DOHH2 (cell line): Measurements from ENCODE around the gene FTCD.

Experiments used
- EZH2phosphoT487 ChIP-seq: fragments of 200-600 bp; sonication (generic); IDR thresholded peaks from 2 replicates; pipeline ENCODE4 v1.6.1; 2017; ENCODE audit warnings: borderline replicate concordance, mild to moderate bottlenecking, antibody characterized with exemption, low read length, moderate library complexity, mixed read lengths
- TF ChIP-seq, protein P1 (sequence below): fragments of 200-600 bp; sonication (generic); IDR thresholded peaks from one replicate; pipeline ENCODE4 v1.5.1; 2014; ENCODE audit warnings: antibody characterized with exemption, mild to moderate bottlenecking, low read depth, low read length; ENCODE audit not compliant: poor library complexity, severe bottlenecking

DNA sequence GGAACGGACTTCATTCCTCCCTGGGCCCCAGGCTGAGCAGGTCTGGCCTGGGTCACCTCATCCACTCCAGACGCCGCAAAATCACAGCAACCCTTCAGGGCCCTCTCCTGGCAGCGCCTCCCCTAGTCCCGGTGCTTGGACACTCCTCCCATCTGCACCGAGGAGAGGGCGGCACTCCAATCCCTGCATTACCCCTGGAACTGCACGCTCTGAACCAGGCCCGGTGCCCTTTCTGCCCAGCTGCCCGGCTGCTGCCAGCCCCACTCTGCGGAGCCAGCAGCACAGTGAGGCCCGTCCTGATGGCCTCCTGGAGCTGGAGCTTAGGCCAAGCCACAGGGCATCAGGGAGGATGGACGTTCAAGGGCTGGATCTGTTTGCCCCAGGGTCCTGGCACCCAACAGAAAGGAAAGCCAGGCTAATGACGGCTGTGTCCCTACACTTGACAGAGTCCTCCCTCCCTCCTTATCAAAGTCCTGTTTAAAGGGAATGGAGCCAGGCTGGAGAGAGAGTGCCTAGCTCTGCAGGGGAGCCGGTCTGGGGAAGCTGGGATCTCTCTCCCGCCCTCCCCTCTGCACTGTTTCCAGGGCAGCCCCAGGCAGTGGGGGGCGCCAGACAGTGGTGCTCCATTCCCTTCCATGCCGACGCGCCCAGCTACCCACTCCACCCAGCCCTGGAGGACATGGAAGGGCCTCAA, 44.7 kb downstream of the FTCD start:
- TF ChIP-seq, protein P1, sequence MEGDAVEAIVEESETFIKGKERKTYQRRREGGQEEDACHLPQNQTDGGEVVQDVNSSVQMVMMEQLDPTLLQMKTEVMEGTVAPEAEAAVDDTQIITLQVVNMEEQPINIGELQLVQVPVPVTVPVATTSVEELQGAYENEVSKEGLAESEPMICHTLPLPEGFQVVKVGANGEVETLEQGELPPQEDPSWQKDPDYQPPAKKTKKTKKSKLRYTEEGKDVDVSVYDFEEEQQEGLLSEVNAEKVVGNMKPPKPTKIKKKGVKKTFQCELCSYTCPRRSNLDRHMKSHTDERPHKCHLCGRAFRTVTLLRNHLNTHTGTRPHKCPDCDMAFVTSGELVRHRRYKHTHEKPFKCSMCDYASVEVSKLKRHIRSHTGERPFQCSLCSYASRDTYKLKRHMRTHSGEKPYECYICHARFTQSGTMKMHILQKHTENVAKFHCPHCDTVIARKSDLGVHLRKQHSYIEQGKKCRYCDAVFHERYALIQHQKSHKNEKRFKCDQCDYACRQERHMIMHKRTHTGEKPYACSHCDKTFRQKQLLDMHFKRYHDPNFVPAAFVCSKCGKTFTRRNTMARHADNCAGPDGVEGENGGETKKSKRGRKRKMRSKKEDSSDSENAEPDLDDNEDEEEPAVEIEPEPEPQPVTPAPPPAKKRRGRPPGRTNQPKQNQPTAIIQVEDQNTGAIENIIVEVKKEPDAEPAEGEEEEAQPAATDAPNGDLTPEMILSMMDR, result no peak
- TF ChIP-seq EZH2phosphoT487, result no peak
